Muscle layer of colon (tissue), 2 donors: ENCODE results near the gene ZCCHC17.

Experiments used
- H3K27ac ChIP-seq: one replicate; pipeline ENCODE4 v1.7.0; 2013; ENCODE audit warnings: low read depth, mild to moderate bottlenecking, low read length, moderate library complexity
- H3K27me3 ChIP-seq, 2 donors: one replicate each; pipeline ENCODE4 v1.7.0; 2013; ENCODE audit warnings: low read length in 2 of 2, mild to moderate bottlenecking in 2 of 2; ENCODE audit not compliant: insufficient read depth in 2 of 2, control insufficient read depth in 1 of 2
- H3K36me3 ChIP-seq: one replicate; pipeline ENCODE4 v1.7.0; 2013; ENCODE audit warnings: mild to moderate bottlenecking, low read length; ENCODE audit not compliant: insufficient read depth
- H3K4me1 ChIP-seq: one replicate; pipeline ENCODE4 v1.7.0; 2013; ENCODE audit warnings: mild to moderate bottlenecking, low read length; ENCODE audit not compliant: insufficient read depth
- H3K4me3 ChIP-seq, 2 donors: one replicate each; pipeline ENCODE4 v1.7.0; 2013; ENCODE audit warnings: low read length in 2 of 2, low read depth in 1 of 2, mild to moderate bottlenecking in 1 of 2, moderate library complexity in 1 of 2
- H3K9ac ChIP-seq: one replicate; pipeline ENCODE4 v1.7.0; 2013; ENCODE audit warnings: low read length
- H3K9me3 ChIP-seq: one replicate; pipeline ENCODE4 v1.7.0; 2013; ENCODE audit warnings: mild to moderate bottlenecking, low read length
- donor health status: abdominal sarcoma.
- donor health status: Adenocarcinoma of cecum.

ZCCHC17 gene

DNA sequence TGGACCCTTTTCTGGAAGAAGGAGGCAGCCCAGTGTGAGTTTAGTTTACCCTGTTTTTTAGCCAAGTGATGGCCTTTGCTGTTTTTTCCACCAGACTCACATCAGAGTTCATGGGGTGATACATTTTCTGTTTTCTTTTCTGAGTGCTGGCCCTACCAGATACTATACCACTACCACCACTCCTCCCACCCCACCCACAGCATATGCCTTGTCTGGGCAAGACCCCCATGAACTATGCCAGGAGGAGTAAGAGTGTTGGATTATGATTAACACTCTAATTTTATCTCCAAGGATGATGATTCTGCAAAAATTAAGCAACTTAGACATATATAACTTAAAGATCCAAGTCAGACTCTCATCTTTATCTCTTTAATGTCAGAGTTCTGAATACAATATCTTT lies 50.0 kb downstream of the ZCCHC17 start:
- Histone ChIP-seq H3K9ac (no peak overlapping the region), H3K27ac (no peak overlapping the region), H3K4me3 (no peak overlapping the region), H3K36me3 (peaks cover 18% of the 10 kb centered on the region), H3K9me3 (no peaks in the 10 kb centered on the region), H3K27me3 (no peaks in the 10 kb centered on the region), H3K4me1 (no peaks in the 10 kb centered on the region)

DNA sequence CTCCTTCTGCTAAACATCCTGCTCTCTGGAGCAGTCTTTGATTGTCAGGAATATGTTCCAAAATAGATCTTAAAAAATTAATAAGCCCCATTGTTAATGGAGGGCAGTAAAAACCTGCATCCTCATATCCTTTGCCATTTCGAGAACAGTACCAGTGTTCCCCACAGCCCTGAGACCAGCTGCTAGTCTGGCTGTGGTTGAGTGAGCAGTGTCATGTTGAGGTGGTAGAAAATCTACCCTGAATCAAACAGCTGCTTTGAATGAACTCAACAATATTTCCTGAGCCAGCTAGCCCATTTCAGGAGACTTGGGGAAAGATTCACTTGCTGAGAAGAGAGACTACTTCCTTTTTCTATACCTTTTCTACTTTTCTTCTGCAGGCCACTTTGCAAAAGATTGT lies 51.6 kb downstream of the ZCCHC17 start:
- Histone ChIP-seq H3K27me3 (no peaks in the 10 kb centered on the region), H3K9ac (no peak overlapping the region), H3K27ac (no peak overlapping the region), H3K9me3 (no peaks in the 10 kb centered on the region), H3K4me1 (no peaks in the 10 kb centered on the region), H3K4me3 (no peak overlapping the region), H3K36me3 (peaks cover 18% of the 10 kb centered on the region)

DNA sequence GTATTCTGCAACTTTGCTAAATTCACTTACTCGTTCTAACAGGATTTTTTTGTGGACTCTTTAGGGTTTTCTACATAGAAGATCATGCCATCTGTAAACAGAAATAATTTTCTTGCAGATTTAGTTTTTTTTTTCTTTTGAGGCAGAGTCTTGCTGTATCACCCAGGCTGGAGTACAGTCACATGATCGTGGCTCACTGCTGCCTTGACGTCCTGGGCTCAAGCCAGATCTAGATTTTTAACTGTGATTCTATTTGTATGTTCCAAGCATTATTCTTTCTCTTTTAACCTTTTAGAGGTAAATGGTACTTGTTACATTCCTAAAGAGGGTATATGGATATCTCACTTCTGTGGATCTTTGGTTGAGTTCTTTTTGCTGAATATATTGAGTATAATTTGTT lies 57.5 kb downstream of the ZCCHC17 start:
- Histone ChIP-seq H3K9ac (no peak overlapping the region), H3K4me1 (no peaks in the 10 kb centered on the region), H3K9me3 (no peaks in the 10 kb centered on the region), H3K4me3 (no peak overlapping the region), H3K27ac (no peak overlapping the region), H3K27me3 (no peaks in the 10 kb centered on the region), H3K36me3 (peaks cover 13% of the 10 kb centered on the region)

DNA sequence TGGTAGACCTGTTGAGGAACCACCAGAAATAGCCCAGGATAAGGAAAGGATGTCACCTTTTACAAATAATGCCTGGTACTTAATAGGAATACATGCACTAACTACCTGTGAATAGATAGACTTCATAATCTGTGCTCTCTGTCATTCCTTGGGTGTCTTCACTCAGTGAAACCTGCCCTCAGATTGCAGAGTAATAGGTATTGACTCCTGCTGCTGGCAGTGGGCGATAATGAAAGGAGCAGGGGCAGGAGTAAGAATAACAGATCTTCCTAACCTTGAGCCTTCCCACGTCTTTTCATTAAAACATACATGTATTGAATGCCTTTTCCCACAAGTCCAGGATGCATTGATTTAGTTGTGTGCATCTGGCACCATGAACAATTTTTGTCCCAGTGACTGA lies 59.6 kb downstream of the ZCCHC17 start:
- no peaks in the 10 kb centered on the region for H3K27me3 ChIP-seq
- no peak overlapping the region for H3K27ac ChIP-seq
- H3K4me3 ChIP-seq, result no peak overlapping the region
- H3K4me1 ChIP-seq, result no peaks in the 10 kb centered on the region
- no peak overlapping the region for H3K9ac ChIP-seq
- peaks cover 15% of the 10 kb centered on the region for H3K36me3 ChIP-seq
- no peaks in the 10 kb centered on the region for H3K9me3 ChIP-seq

DNA sequence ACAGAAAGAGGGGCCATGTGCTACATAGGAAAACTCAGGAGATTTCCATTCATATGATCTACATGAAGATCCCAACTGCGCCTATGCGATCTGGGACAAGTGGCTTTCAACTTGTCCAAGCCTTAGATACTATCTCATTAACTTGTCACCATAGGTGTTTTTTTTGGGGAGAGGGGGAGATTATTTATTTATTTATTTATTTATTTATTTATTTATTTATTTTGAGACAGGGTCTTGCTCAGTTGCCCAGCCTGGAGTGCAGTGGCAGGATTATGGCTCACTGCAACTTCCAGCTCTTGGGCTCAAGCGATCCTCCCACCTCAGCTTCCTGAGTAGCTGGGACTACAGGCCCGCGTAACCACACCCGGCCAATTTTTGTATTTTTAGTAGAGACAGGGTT lies 64.8 kb downstream of the ZCCHC17 start:
- Histone ChIP-seq H3K4me1 (peaks cover 11% of the 10 kb centered on the region), H3K36me3 (peaks cover 15% of the 10 kb centered on the region), H3K4me3 (no peak overlapping the region), H3K9me3 (no peaks in the 10 kb centered on the region), H3K27me3 (no peaks in the 10 kb centered on the region), H3K27ac (no peak overlapping the region), H3K9ac (no peak overlapping the region)

DNA sequence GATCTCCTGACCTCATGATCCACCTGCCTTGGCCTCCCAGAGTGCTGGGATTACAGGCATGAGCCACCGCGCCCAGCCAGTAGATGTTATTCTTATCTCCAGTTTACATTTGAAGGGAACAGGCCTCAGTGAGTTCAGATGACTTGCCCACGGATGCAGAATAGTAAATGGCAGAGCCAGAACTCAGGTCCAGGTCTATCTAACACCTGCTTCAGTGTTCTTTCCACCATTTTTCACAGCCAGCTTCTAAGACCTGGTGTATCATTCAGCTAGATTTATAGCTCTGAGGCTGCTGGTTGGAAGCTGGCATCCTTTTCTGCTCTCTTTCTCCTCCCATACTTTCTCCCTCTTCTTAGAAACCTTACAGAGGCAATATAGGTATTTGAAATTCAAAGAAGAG lies 65.2 kb downstream of the ZCCHC17 start:
- Histone ChIP-seq H3K4me3 (no peak overlapping the region), H3K27ac (peak overlapping the region; percentile 10), H3K9ac (no peak overlapping the region), H3K36me3 (peaks cover 15% of the 10 kb centered on the region), H3K9me3 (no peaks in the 10 kb centered on the region), H3K4me1 (peaks cover 11% of the 10 kb centered on the region), H3K27me3 (no peaks in the 10 kb centered on the region)

DNA sequence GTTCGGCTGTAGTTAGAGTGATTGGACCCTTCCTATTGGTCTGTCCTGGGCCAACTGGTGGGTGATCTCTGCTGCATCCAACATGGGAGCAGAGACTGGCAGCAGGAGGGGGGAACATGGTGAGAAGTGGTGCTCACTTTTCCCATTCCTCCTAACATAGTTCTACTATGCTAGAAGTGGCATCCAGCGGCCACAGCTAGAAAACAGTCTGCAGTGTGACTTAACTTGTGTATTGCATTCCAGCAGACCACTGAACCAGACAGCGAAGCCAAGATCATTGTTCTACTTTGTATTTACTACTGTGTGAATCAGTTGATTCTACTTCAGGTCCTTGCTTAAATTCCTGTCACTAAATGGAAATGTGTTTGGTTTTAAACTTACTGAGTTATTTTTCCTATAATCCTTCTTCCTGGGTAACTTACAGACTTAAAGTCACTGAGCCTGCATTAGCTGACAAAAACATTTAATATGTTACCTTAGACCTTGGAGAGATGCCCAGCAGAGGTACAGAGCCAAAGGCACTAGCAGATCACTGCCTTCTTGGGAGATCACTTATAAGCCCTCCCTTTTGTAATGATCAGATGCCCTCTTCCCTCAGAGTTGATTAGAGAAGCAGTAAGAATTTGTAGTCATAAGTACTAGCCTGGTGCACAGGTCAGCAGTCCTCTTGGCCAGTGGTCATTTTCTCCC lies 67.9 kb downstream of the ZCCHC17 start:
- H3K4me1 ChIP-seq, result peaks cover 20% of the 10 kb centered on the region

GRCh38 chr1:31366796-31367195 lies 70.0 kb downstream of the ZCCHC17 start:
- Histone ChIP-seq H3K4me1 (peaks cover 20% of the 10 kb centered on the region), H3K9ac (no peak overlapping the region), H3K27ac (no peak overlapping the region), H3K9me3 (no peaks in the 10 kb centered on the region), H3K36me3 (peaks cover 9% of the 10 kb centered on the region), H3K27me3 (no peaks in the 10 kb centered on the region), H3K4me3 (no peak overlapping the region)

More for the DNA sequence above, 67.9 kb downstream of the ZCCHC17 start:
- H3K27ac ChIP-seq, result no peak overlapping the region
- no peak overlapping the region for H3K9ac ChIP-seq
- no peak overlapping the region for H3K4me3 ChIP-seq
- peaks cover 15% of the 10 kb centered on the region for H3K36me3 ChIP-seq
- no peaks in the 10 kb centered on the region for H3K27me3 ChIP-seq
- H3K9me3 ChIP-seq, result no peaks in the 10 kb centered on the region

- Histone ChIP-seq H3K27me3 (no peaks in the 10 kb centered on the region), H3K27ac (no peak overlapping the region), H3K36me3 (peaks cover 9% of the 10 kb centered on the region), H3K9ac (no peak overlapping the region), H3K4me3 (no peak overlapping the region), H3K9me3 (no peaks in the 10 kb centered on the region), H3K4me1 (peaks cover 23% of the 10 kb centered on the region)
These were observed 71.8 kb downstream of the ZCCHC17 start for GRCh38 chr1:31368611-31369107.

- no peak overlapping the region for H3K4me3 ChIP-seq
- H3K27ac ChIP-seq, result no peak overlapping the region
- no peaks in the 10 kb centered on the region for H3K27me3 ChIP-seq
- H3K9me3 ChIP-seq, result no peaks in the 10 kb centered on the region
- no peak overlapping the region for H3K9ac ChIP-seq
- peaks cover 3% of the 10 kb centered on the region for H3K36me3 ChIP-seq
- peaks cover 33% of the 10 kb centered on the region for H3K4me1 ChIP-seq
These were observed 73.2 kb downstream of the ZCCHC17 start for GRCh38 chr1:31370021-31370420.

DNA sequence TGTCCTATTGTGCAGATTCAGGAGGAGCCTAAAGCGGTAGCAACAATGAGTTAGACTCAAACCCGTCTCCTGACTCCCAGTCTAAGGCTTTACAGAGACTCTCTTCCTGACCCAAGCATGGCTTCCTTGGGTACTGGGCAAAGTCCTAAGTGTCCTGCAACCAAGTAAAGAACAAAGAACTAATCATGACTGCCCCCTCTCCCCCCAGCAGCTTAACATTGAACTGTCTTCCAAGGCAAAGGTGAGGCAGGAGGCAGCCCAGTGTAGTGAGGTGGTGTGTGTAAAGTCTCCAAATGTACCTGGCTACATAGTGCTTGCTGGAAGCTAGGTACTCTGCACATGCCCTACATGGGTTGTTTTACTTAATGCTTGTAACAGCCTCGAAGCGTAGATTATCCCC lies 73.7 kb downstream of the ZCCHC17 start:
- no peaks in the 10 kb centered on the region for H3K9me3 ChIP-seq
- no peaks in the 10 kb centered on the region for H3K27me3 ChIP-seq
- H3K4me3 ChIP-seq, result no peak overlapping the region
- H3K36me3 ChIP-seq, result no peaks in the 10 kb centered on the region
- no peak overlapping the region for H3K9ac ChIP-seq
- no peak overlapping the region for H3K27ac ChIP-seq
- H3K4me1 ChIP-seq, result peaks cover 31% of the 10 kb centered on the region
